Sigmoid colon (tissue), 4 donors: ENCODE data around the gene GPR37.

Experiments
- CTCF ChIP-seq, 4 experiments: fragments of 450-650 bp in 3 of 4; fragments of 200-600 bp in 1 of 4; IDR thresholded peaks; one replicate each; pipeline ENCODE4 v1.5.1; 2016 to 2019; ENCODE audit warnings: antibody characterized with exemption in 4 of 4, mild to moderate bottlenecking in 3 of 4, moderate library complexity in 2 of 4
- EP300 ChIP-seq, 4 donors: sonication (generic); formaldehyde crosslinking; IDR thresholded peaks; one replicate each; pipeline ENCODE4 v1.6.1; 2017; ENCODE audit warnings: antibody characterized with exemption in 4 of 4
- POLR2A ChIP-seq, 2 donors: fragments of 450-650 bp; IDR thresholded peaks; one replicate each; pipeline ENCODE4 v1.6.1; 2016; ENCODE audit warnings: antibody characterized with exemption in 2 of 2, mild to moderate bottlenecking in 2 of 2, moderate library complexity in 2 of 2
- POLR2AphosphoS5 ChIP-seq, 4 donors: sonication (generic); formaldehyde crosslinking; IDR thresholded peaks; one replicate each; pipeline ENCODE4 v1.6.1; 2017; ENCODE audit warnings: antibody characterized with exemption in 4 of 4

- TF ChIP-seq CTCF (IDR thresholded peaks at IDR 0.05), result no peak
- TF ChIP-seq EP300 (IDR thresholded peaks at IDR 0.05), result no peak
- no peak for TF ChIP-seq POLR2A (IDR thresholded peaks at IDR 0.05)
- TF ChIP-seq POLR2AphosphoS5 (IDR thresholded peaks at IDR 0.05), result no peak
Observed at GRCh38 chr7:124811341-124811740, 45.7 kb upstream of the GPR37 start.
